MM.1S (cell line): ENCODE data around the gene FGD2.

Source experiments
- DNase-seq: peaks from one replicate; pipeline ENCODE4 v3.0.0-alpha.2; 2015
- H2AFZ ChIP-seq: fragments of 300-600 bp; sonication (generic); 2 replicates; pipeline ENCODE4 v1.6.0; 2016; ENCODE audit warnings: antibody characterized with exemption, low read length
- H3F3A ChIP-seq: fragments of 300-600 bp; sonication (generic); 2 replicates; pipeline ENCODE4 v1.6.1; 2016; ENCODE audit warnings: mild to moderate bottlenecking, antibody characterized with exemption, low read length, moderate library complexity, mixed read lengths; ENCODE audit not compliant: insufficient read depth
- H3K27ac ChIP-seq: fragments of 300-600 bp; sonication (generic); 2 replicates; pipeline ENCODE4 v1.5.1; 2016; ENCODE audit warnings: mild to moderate bottlenecking, low read length
- H3K27me3 ChIP-seq: fragments of 300-600 bp; sonication (generic); replicated peaks from 2 replicates; pipeline ENCODE4 v1.6.0; 2016; ENCODE audit warnings: low read length; ENCODE audit not compliant: insufficient read depth
- H3K36me3 ChIP-seq: fragments of 300-600 bp; sonication (generic); replicated peaks from 2 replicates; pipeline ENCODE4 v1.6.1; 2016; ENCODE audit warnings: mild to moderate bottlenecking, low read length, mixed read lengths; ENCODE audit not compliant: insufficient read depth
- H3K4me1 ChIP-seq: fragments of 300-600 bp; sonication (generic); 2 replicates; pipeline ENCODE4 v1.6.1; 2016; ENCODE audit warnings: low read length, mixed read lengths
- H3K4me2 ChIP-seq: fragments of 300-600 bp; sonication (generic); 2 replicates; pipeline ENCODE4 v1.6.0; 2016; ENCODE audit warnings: low read depth, low read length
- H3K4me3 ChIP-seq: fragments of 300-600 bp; sonication (generic); 2 replicates; pipeline ENCODE4 v1.5.1; 2016; ENCODE audit warnings: low read length, mixed read lengths
- H3K79me2 ChIP-seq: fragments of 300-600 bp; sonication (generic); 2 replicates; pipeline ENCODE4 v1.6.1; 2016; ENCODE audit warnings: mixed run types, low read length, mixed read lengths
- H3K9ac ChIP-seq: fragments of 300-600 bp; sonication (generic); 2 replicates; pipeline ENCODE4 v1.6.1; 2016; ENCODE audit warnings: low read length, mixed read lengths
- H3K9me2 ChIP-seq: fragments of 300-600 bp; sonication (generic); replicated peaks from 2 replicates; pipeline ENCODE4 v1.6.1; 2016; ENCODE audit warnings: mild to moderate bottlenecking, low read length, mixed read lengths; ENCODE audit not compliant: insufficient read depth
- H3K9me3 ChIP-seq: fragments of 300-600 bp; sonication (generic); replicated peaks from 2 replicates; pipeline ENCODE4 v1.6.1; 2016; ENCODE audit warnings: mild to moderate bottlenecking, low read length, mixed read lengths; ENCODE audit not compliant: insufficient read depth
- H4K20me1 ChIP-seq: fragments of 300-600 bp; sonication (generic); 2 replicates; pipeline ENCODE4 v1.6.1; 2016; ENCODE audit warnings: mild to moderate bottlenecking, low read length, moderate library complexity, mixed read lengths; ENCODE audit not compliant: insufficient read depth
- EZH2 ChIP-seq: fragments of 300-600 bp; sonication (generic); optimal IDR thresholded peaks from 2 replicates; pipeline ENCODE3; 2017; ENCODE audit warnings: low read depth, mild to moderate bottlenecking, antibody characterized with exemption, low read length, mixed read lengths
- EZH2phosphoT487 ChIP-seq: fragments of 300-600 bp; sonication (generic); IDR thresholded peaks from 2 replicates; pipeline ENCODE4 v1.6.1; 2018; ENCODE audit warnings: antibody characterized with exemption, low read length
- TF ChIP-seq, protein P1 (sequence below): fragments of 300-600 bp; sonication (generic); IDR thresholded peaks from 2 replicates; pipeline ENCODE4 v1.5.1; 2016; ENCODE audit warnings: antibody characterized with exemption, low read length, mixed read lengths

FGD2 gene

DNA sequence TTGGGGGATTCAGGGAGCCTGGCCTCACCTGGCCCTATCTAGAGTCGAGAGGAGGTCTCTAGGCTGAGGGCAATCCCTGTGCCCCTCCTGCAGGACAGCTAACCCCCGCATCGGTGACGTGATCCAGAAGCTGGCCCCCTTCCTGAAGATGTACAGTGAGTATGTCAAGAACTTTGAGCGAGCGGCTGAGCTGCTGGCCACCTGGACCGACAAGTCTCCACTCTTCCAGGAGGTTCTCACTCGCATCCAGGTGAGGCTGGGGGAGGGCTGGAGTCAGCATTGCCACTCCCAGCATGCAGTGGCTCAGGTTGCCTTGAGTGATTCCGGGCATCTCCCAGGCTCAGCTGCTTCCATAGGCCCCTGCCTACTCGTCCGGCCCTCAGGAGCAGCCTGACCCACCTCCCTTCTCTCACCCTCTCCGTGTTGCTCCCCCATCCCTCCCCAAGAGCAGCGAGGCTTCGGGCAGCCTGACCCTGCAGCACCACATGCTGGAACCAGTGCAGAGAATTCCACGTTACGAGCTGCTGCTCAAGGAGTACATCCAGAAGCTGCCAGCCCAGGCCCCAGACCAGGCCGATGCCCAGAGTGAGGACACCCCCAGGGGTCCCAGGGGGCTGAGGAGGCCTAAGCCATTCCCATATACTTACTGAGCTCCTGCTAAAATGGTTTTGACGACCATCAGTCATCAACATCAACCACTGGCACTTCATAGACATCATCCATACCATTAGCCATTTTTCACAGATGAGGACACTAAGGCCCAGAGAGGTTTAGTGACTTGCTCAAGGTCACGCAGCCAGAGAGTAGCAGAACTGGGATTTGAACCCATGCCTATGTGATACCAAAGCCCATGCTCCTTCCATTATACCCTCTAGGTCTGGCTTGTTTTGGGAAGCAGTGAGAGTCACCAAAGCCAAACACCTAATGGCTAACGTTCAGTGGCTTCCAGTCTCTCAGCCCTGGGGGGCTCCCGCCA lies 8.3 kb downstream of the FGD2 start:
- H3K9ac ChIP-seq = no peak overlapping the region
- H3K4me2 ChIP-seq = no peak overlapping the region
- TF ChIP-seq EZH2 = no peak
- TF ChIP-seq, protein P1, sequence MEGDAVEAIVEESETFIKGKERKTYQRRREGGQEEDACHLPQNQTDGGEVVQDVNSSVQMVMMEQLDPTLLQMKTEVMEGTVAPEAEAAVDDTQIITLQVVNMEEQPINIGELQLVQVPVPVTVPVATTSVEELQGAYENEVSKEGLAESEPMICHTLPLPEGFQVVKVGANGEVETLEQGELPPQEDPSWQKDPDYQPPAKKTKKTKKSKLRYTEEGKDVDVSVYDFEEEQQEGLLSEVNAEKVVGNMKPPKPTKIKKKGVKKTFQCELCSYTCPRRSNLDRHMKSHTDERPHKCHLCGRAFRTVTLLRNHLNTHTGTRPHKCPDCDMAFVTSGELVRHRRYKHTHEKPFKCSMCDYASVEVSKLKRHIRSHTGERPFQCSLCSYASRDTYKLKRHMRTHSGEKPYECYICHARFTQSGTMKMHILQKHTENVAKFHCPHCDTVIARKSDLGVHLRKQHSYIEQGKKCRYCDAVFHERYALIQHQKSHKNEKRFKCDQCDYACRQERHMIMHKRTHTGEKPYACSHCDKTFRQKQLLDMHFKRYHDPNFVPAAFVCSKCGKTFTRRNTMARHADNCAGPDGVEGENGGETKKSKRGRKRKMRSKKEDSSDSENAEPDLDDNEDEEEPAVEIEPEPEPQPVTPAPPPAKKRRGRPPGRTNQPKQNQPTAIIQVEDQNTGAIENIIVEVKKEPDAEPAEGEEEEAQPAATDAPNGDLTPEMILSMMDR = no peak
- no peak for TF ChIP-seq EZH2phosphoT487
- no peaks in the 10 kb centered on the region for H3F3A ChIP-seq
- no peaks in the 10 kb centered on the region for H4K20me1 ChIP-seq
- no peak for DNase-seq
- H3K4me1 ChIP-seq = peaks cover 3% of the 10 kb centered on the region
- H3K4me3 ChIP-seq = no peak overlapping the region
- H3K9me3 ChIP-seq = no peaks in the 10 kb centered on the region
- no peaks in the 10 kb centered on the region for H3K79me2 ChIP-seq
- H3K27me3 ChIP-seq = no peaks in the 10 kb centered on the region
- no peak overlapping the region for H2AFZ ChIP-seq
- H3K27ac ChIP-seq = no peak overlapping the region
- no peaks in the 10 kb centered on the region for H3K36me3 ChIP-seq
- H3K9me2 ChIP-seq = no peaks in the 10 kb centered on the region

GRCh38 chr6:37014667-37015066 lies 9.2 kb downstream of the FGD2 start:
- Histone ChIP-seq H3K9me3 (no peaks in the 10 kb centered on the region), H3K27ac (no peak overlapping the region), H3K4me1 (peaks cover 3% of the 10 kb centered on the region), H3K9ac (no peak overlapping the region), H3K27me3 (no peaks in the 10 kb centered on the region), H4K20me1 (no peaks in the 10 kb centered on the region), H3K4me2 (no peak overlapping the region), H2AFZ (no peak overlapping the region), H3F3A (no peaks in the 10 kb centered on the region), H3K9me2 (no peaks in the 10 kb centered on the region), H3K36me3 (no peaks in the 10 kb centered on the region), H3K79me2 (no peaks in the 10 kb centered on the region), H3K4me3 (no peak overlapping the region)
- DNase-seq = no peak
- TF ChIP-seq EZH2 (no peak), EZH2phosphoT487 (no peak)
- TF ChIP-seq, protein P1 = no peak

DNA sequence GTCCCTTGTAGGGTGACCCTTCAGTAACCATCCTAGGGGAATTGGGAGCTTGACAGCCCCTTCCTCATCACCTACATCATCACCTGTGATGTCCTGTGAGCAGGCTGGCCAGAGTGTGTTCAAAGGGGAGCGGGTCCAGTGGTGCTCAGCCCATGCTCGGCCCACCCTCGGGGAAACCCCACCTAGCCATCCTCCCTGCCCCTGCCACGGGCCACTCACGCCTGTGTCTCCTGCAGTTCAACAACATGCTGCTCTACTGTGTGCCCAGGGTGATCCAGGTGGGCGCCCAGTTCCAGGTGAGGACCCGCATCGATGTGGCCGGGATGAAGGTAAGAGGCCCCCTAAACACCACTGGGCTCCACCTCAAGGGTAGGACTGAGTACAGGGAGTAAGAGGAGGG lies 10.1 kb downstream of the FGD2 start:
- Histone ChIP-seq H4K20me1 (no peaks in the 10 kb centered on the region), H3K4me1 (peaks cover 3% of the 10 kb centered on the region), H3K9me3 (no peaks in the 10 kb centered on the region), H3K4me3 (no peak overlapping the region), H3K9ac (no peak overlapping the region), H3K36me3 (no peaks in the 10 kb centered on the region), H3K27me3 (no peaks in the 10 kb centered on the region), H3F3A (no peaks in the 10 kb centered on the region), H2AFZ (no peak overlapping the region), H3K4me2 (no peak overlapping the region), H3K9me2 (no peaks in the 10 kb centered on the region), H3K79me2 (no peaks in the 10 kb centered on the region), H3K27ac (no peak overlapping the region)
- DNase-seq = no peak
- TF ChIP-seq EZH2 = no peak
- TF ChIP-seq EZH2phosphoT487 = no peak
- TF ChIP-seq, protein P1 = no peak
